Neural cell (in vitro differentiated cells): Measurements from ENCODE around the gene C16orf90.
"Not testable (repeated sequence)": the region's sequence is repeated elsewhere in the genome, so short reads cannot be mapped to it uniquely, and the experiment has no call there.

ENCODE experiments used
- CTCF ChIP-seq: fragments of 450-650 bp; IDR thresholded peaks from 2 replicates; pipeline ENCODE4 v1.5.1; 2014; ENCODE audit warnings: antibody characterized with exemption, mild to moderate bottlenecking, moderate library complexity; ENCODE audit not compliant: poor library complexity, severe bottlenecking
- POLR2AphosphoS5 ChIP-seq: IDR thresholded peaks from 2 replicates; pipeline ENCODE4 v1.6.1; 2012
- RAD21 ChIP-seq: fragments of 450-650 bp; conservative IDR thresholded peaks from 2 replicates; pipeline ENCODE4 v1.6.1; 2014; ENCODE audit warnings: antibody characterized with exemption, mild to moderate bottlenecking, moderate library complexity
- REST ChIP-seq: IDR thresholded peaks from 2 replicates; pipeline ENCODE4 v1.6.1; 2012; ENCODE audit warnings: borderline replicate concordance

- TF ChIP-seq POLR2AphosphoS5, REST, CTCF, RAD21: not testable (repeated sequence)
These were observed 32.0 kb upstream of the C16orf90 start for GRCh38 chr16:3527216-3527829.
